Activated T-cell treated with anti-CD3 and anti-CD28 coated beads, Interleukin-2, amount 50 U/mL, for 72 hours (primary cell): Measurements from ENCODE around the gene ANKS1B. TPM values are rescaled to one million over a fixed set of nuclear protein-coding genes. Genes with fewer than 3 reads are reported as not detected.

Experiments used
- ATAC-seq, 2 donors: fragments of 150-1000 bp; cut with Tn5 transposase; replicated peaks in 1 of 2; 2 replicates each; pipeline ENCODE4 v1.10.0; 2021; ENCODE audit warnings: moderate library complexity in 2 of 2, mild to moderate bottlenecking in 1 of 2
- DNase-seq, 2 donors: peaks; one replicate each; pipeline ENCODE4 v3.0.0; 2021 to 2022; ENCODE audit warnings: mixed read lengths in 1 of 2
- H3K27ac Mint-ChIP-seq: one replicate; pipeline ENCODE4 v1.8.0; 2022; ENCODE audit warnings: mild to moderate bottlenecking, moderate library complexity, mixed read lengths
- H3K27me3 Mint-ChIP-seq: one replicate; pipeline ENCODE4 v1.8.0; 2022; ENCODE audit warnings: low read depth, mixed read lengths
- H3K36me3 Mint-ChIP-seq, 2 donors: one replicate each; pipeline ENCODE4 v1.8.0; 2022; ENCODE audit warnings: mixed read lengths in 2 of 2, mild to moderate bottlenecking in 1 of 2; ENCODE audit not compliant: insufficient read depth in 2 of 2
- H3K4me1 Mint-ChIP-seq: one replicate; pipeline ENCODE4 v1.8.0; 2022; ENCODE audit warnings: low read depth, mixed read lengths
- H3K4me3 Mint-ChIP-seq, 2 donors: one replicate each; pipeline ENCODE4 v1.8.0; 2022; ENCODE audit warnings: mild to moderate bottlenecking in 2 of 2, mixed read lengths in 2 of 2, moderate library complexity in 2 of 2
- H3K9me3 Mint-ChIP-seq, 2 donors: one replicate each; pipeline ENCODE4 v1.8.0; 2022; ENCODE audit warnings: mixed read lengths in 2 of 2
- total RNA-seq, 2 donors: library from RNA; stranded (reverse); gene quantifications; one replicate each; pipeline ENCODE4 v1.2.3, GENCODE V29; 2022

The ANKS1B gene
- total RNA-seq, 2 donors from 2014 or later = 0.19 to 0.63 TPM

GRCh38 chr12:99122959-99123358, 861.8 kb downstream of the ANKS1B start:
- DNase-seq (no peak), ATAC-seq (no peak)
- no peaks in the 10 kb centered on the region for H3K36me3 Mint-ChIP-seq
- no peak overlapping the region for H3K4me3 Mint-ChIP-seq
- H3K27me3 Mint-ChIP-seq = no peaks in the 10 kb centered on the region
- peaks cover 0 to 2% of the 10 kb centered on the region in 2 donors for H3K9me3 Mint-ChIP-seq
- no peaks in the 10 kb centered on the region for H3K4me1 Mint-ChIP-seq
- H3K27ac Mint-ChIP-seq = no peak overlapping the region

GRCh38 chr12:99122496-99122895, 862.2 kb downstream of the ANKS1B start:
- ATAC-seq = no peak
- no peaks in the 10 kb centered on the region for H3K27me3 Mint-ChIP-seq
- H3K27ac Mint-ChIP-seq = no peak overlapping the region
- no peaks in the 10 kb centered on the region for H3K4me1 Mint-ChIP-seq
- peaks cover 0 to 2% of the 10 kb centered on the region in 2 donors for H3K9me3 Mint-ChIP-seq
- DNase-seq = no peak
- no peaks in the 10 kb centered on the region for H3K36me3 Mint-ChIP-seq
- H3K4me3 Mint-ChIP-seq = no peak overlapping the region

GRCh38 chr12:99121546-99121945, 863.2 kb downstream of the ANKS1B start:
- H3K27ac Mint-ChIP-seq = no peak overlapping the region
- no peaks in the 10 kb centered on the region for H3K4me1 Mint-ChIP-seq
- DNase-seq (no peak), ATAC-seq (no peak)
- H3K27me3 Mint-ChIP-seq = no peaks in the 10 kb centered on the region
- H3K9me3 Mint-ChIP-seq = peaks cover 0 to 2% of the 10 kb centered on the region in 2 donors
- no peaks in the 10 kb centered on the region for H3K36me3 Mint-ChIP-seq
- H3K4me3 Mint-ChIP-seq = no peak overlapping the region

- H3K4me3 Mint-ChIP-seq = no peak overlapping the region
- H3K27ac Mint-ChIP-seq = no peak overlapping the region
- peaks cover 0 to 2% of the 10 kb centered on the region in 2 donors for H3K9me3 Mint-ChIP-seq
- DNase-seq (no peak), ATAC-seq (no peak)
- no peaks in the 10 kb centered on the region for H3K27me3 Mint-ChIP-seq
- no peaks in the 10 kb centered on the region for H3K4me1 Mint-ChIP-seq
- peaks cover 0 to 1% of the 10 kb centered on the region in 2 donors for H3K36me3 Mint-ChIP-seq
These were observed 864.8 kb downstream of the ANKS1B start for GRCh38 chr12:99119943-99120342.

- H3K36me3 Mint-ChIP-seq = peaks cover 0 to 1% of the 10 kb centered on the region in 2 donors
- ATAC-seq (no peak), DNase-seq (no peak)
- no peak overlapping the region for H3K4me3 Mint-ChIP-seq
- H3K9me3 Mint-ChIP-seq = peaks cover 0 to 2% of the 10 kb centered on the region in 2 donors
- no peak overlapping the region for H3K27ac Mint-ChIP-seq
- no peaks in the 10 kb centered on the region for H3K27me3 Mint-ChIP-seq
- H3K4me1 Mint-ChIP-seq = no peaks in the 10 kb centered on the region
These were observed 865.3 kb downstream of the ANKS1B start for GRCh38 chr12:99119449-99119848.

GRCh38 chr12:99111600-99111999, 873.1 kb downstream of the ANKS1B start:
- Mint-ChIP-seq H3K27me3 (no peaks in the 10 kb centered on the region), H3K9me3 (peaks cover 0 to 1% of the 10 kb centered on the region in 2 donors), H3K4me1 (no peaks in the 10 kb centered on the region), H3K36me3 (peaks cover 0 to 1% of the 10 kb centered on the region in 2 donors), H3K27ac (no peak overlapping the region), H3K4me3 (no peak overlapping the region)
- ATAC-seq = no peak
- DNase-seq = no peak

GRCh38 chr12:99110868-99111267, 873.9 kb downstream of the ANKS1B start:
- H3K27me3 Mint-ChIP-seq = no peaks in the 10 kb centered on the region
- H3K4me3 Mint-ChIP-seq = no peak overlapping the region
- DNase-seq = no peak
- peaks cover 0 to 1% of the 10 kb centered on the region in 2 donors for H3K9me3 Mint-ChIP-seq
- no peaks in the 10 kb centered on the region for H3K4me1 Mint-ChIP-seq
- ATAC-seq = no peak
- no peak overlapping the region for H3K27ac Mint-ChIP-seq
- peaks cover 0 to under 1% of the 10 kb centered on the region in 2 donors for H3K36me3 Mint-ChIP-seq

- no peak overlapping the region for H3K4me3 Mint-ChIP-seq
- no peaks in the 10 kb centered on the region for H3K36me3 Mint-ChIP-seq
- ATAC-seq (no peak), DNase-seq (no peak)
- no peaks in the 10 kb centered on the region for H3K27me3 Mint-ChIP-seq
- H3K27ac Mint-ChIP-seq = no peak overlapping the region
- peaks cover 0 to 1% of the 10 kb centered on the region in 2 donors for H3K9me3 Mint-ChIP-seq
- H3K4me1 Mint-ChIP-seq = no peaks in the 10 kb centered on the region
These were observed 874.5 kb downstream of the ANKS1B start for GRCh38 chr12:99110212-99110611.

- H3K36me3 Mint-ChIP-seq = no peaks in the 10 kb centered on the region
- no peak overlapping the region for H3K27ac Mint-ChIP-seq
- no peak overlapping the region for H3K4me3 Mint-ChIP-seq
These were observed 875.8 kb downstream of the ANKS1B start for GRCh38 chr12:99108924-99109323.

GRCh38 chr12:99099786-99100185, 885.0 kb downstream of the ANKS1B start:
- ATAC-seq = no peak
- DNase-seq = no peak
- H3K4me3 Mint-ChIP-seq = no peak overlapping the region
- H3K9me3 Mint-ChIP-seq = no peaks in the 10 kb centered on the region
- no peaks in the 10 kb centered on the region for H3K4me1 Mint-ChIP-seq
- H3K36me3 Mint-ChIP-seq = no peaks in the 10 kb centered on the region
- no peaks in the 10 kb centered on the region for H3K27me3 Mint-ChIP-seq
- H3K27ac Mint-ChIP-seq = no peak overlapping the region

More at GRCh38 chr12:99108924-99109323, 875.8 kb downstream of the ANKS1B start:
- no peak for ATAC-seq
- Mint-ChIP-seq H3K9me3 (peaks cover 0 to 1% of the 10 kb centered on the region in 2 donors), H3K4me1 (no peaks in the 10 kb centered on the region), H3K27me3 (no peaks in the 10 kb centered on the region)
- DNase-seq = no peak

GRCh38 chr12:99097171-99097570, 887.6 kb downstream of the ANKS1B start:
- H3K9me3 Mint-ChIP-seq = no peaks in the 10 kb centered on the region
- no peak overlapping the region for H3K4me3 Mint-ChIP-seq
- DNase-seq (no peak), ATAC-seq (no peak)
- no peaks in the 10 kb centered on the region for H3K27me3 Mint-ChIP-seq
- H3K27ac Mint-ChIP-seq = no peak overlapping the region
- H3K36me3 Mint-ChIP-seq = no peaks in the 10 kb centered on the region
- H3K4me1 Mint-ChIP-seq = no peaks in the 10 kb centered on the region

GRCh38 chr12:99093166-99093565, 891.6 kb downstream of the ANKS1B start:
- Mint-ChIP-seq H3K4me1 (no peaks in the 10 kb centered on the region), H3K4me3 (no peak overlapping the region), H3K27me3 (no peaks in the 10 kb centered on the region), H3K9me3 (peaks cover 0 to 3% of the 10 kb centered on the region in 2 donors), H3K36me3 (no peaks in the 10 kb centered on the region), H3K27ac (no peak overlapping the region)
- ATAC-seq = no peak
- no peak for DNase-seq

GRCh38 chr12:99092100-99092851, 892.5 kb downstream of the ANKS1B start:
- Mint-ChIP-seq H3K9me3 (peaks cover 0 to 5% of the 10 kb centered on the region in 2 donors), H3K4me3 (no peak overlapping the region), H3K27ac (no peak overlapping the region), H3K27me3 (no peaks in the 10 kb centered on the region), H3K4me1 (no peaks in the 10 kb centered on the region), H3K36me3 (no peaks in the 10 kb centered on the region)
- no peak for DNase-seq
- no peak for ATAC-seq

GRCh38 chr12:99087278-99087677, 897.5 kb downstream of the ANKS1B start:
- DNase-seq (no peak), ATAC-seq (no peak)
- no peak overlapping the region for H3K27ac Mint-ChIP-seq
- no peaks in the 10 kb centered on the region for H3K4me1 Mint-ChIP-seq
- no peaks in the 10 kb centered on the region for H3K36me3 Mint-ChIP-seq
- H3K4me3 Mint-ChIP-seq = no peak overlapping the region
- H3K9me3 Mint-ChIP-seq = peaks cover 3 to 5% of the 10 kb centered on the region in 2 donors
- no peaks in the 10 kb centered on the region for H3K27me3 Mint-ChIP-seq
